NT2/D1 (cell line): ENCODE results near the gene SLC2A1.
A peak's percentile ranks its signal among the peaks of the same experiment; 100 is the strongest.

ENCODE experiments used
- DNase-seq: peaks from one replicate; pipeline ENCODE4 v3.0.0-alpha.2; 2011; ENCODE audit warnings: low read depth, low spot score
- H3K27me3 ChIP-seq: 2 replicates; pipeline ENCODE4 v1.6.0; 2011; ENCODE audit warnings: mild to moderate bottlenecking; ENCODE audit not compliant: insufficient read length, insufficient read depth
- H3K36me3 ChIP-seq: 2 replicates; pipeline ENCODE4 v1.6.1; 2011; ENCODE audit warnings: mild to moderate bottlenecking, low read length, mixed read lengths; ENCODE audit not compliant: insufficient read depth, insufficient read length
- H3K4me1 ChIP-seq: 2 replicates; pipeline ENCODE4 v1.5.1; 2011; ENCODE audit not compliant: insufficient read depth, insufficient read length
- H3K4me3 ChIP-seq: 2 replicates; pipeline ENCODE4 v1.5.1; 2011; ENCODE audit warnings: low read depth; ENCODE audit not compliant: insufficient read length
- H3K9ac ChIP-seq: 2 replicates; pipeline ENCODE4 v1.6.0; 2011; ENCODE audit warnings: low read depth; ENCODE audit not compliant: insufficient read length
- H3K9me3 ChIP-seq: 2 replicates; pipeline ENCODE4 v1.5.1; 2011; ENCODE audit warnings: mild to moderate bottlenecking, low read length; ENCODE audit not compliant: insufficient read depth
- SUZ12 ChIP-seq: IDR thresholded peaks from 2 replicates; pipeline ENCODE4 v1.6.1; 2011; ENCODE audit not compliant: insufficient read length, insufficient read depth; ENCODE audit errors: extremely low read depth
- YY1 ChIP-seq: IDR thresholded peaks from 2 replicates; pipeline ENCODE4 v1.6.1; 2011; ENCODE audit not compliant: insufficient read length, insufficient read depth
- ZNF274 ChIP-seq: IDR thresholded peaks from 2 replicates; pipeline ENCODE4 v1.6.1; 2011; ENCODE audit warnings: mild to moderate bottlenecking, low read depth, low read length

Gene SLC2A1

GRCh38 chr1:42949312-42950115 lies 9.2 kb downstream of the SLC2A1 start:
- Histone ChIP-seq H3K4me1 (peaks cover 39% of the 10 kb centered on the region), H3K9me3 (no peaks in the 10 kb centered on the region), H3K36me3 (peaks cover 88% of the 10 kb centered on the region), H3K4me3 (no peak overlapping the region), H3K9ac (no peak overlapping the region), H3K27me3 (no peaks in the 10 kb centered on the region)
- TF ChIP-seq ZNF274 (no peak), YY1 (no peak), SUZ12 (no peak)
- DNase-seq: no peak

- Histone ChIP-seq H3K36me3 (peaks cover 89% of the 10 kb centered on the region), H3K4me1 (peaks cover 37% of the 10 kb centered on the region)
- no peak for TF ChIP-seq SUZ12
- no peak for TF ChIP-seq YY1
- no peak for TF ChIP-seq ZNF274
These were observed 10.5 kb downstream of the SLC2A1 start for GRCh38 chr1:42947965-42948732.

GRCh38 chr1:42947117-42947516 lies 11.6 kb downstream of the SLC2A1 start:
- peaks cover 33% of the 10 kb centered on the region for H3K4me1 ChIP-seq
- peaks cover 89% of the 10 kb centered on the region for H3K36me3 ChIP-seq
- H3K4me3 ChIP-seq: no peak overlapping the region
- no peaks in the 10 kb centered on the region for H3K9me3 ChIP-seq
- H3K27me3 ChIP-seq: no peaks in the 10 kb centered on the region
- no peak for TF ChIP-seq SUZ12
- no peak for TF ChIP-seq YY1
- no peak for TF ChIP-seq ZNF274
- DNase-seq: no peak
- no peak overlapping the region for H3K9ac ChIP-seq

More at GRCh38 chr1:42947965-42948732, 10.5 kb downstream of the SLC2A1 start:
- Histone ChIP-seq H3K4me3 (no peak overlapping the region), H3K9me3 (no peaks in the 10 kb centered on the region), H3K9ac (no peak overlapping the region), H3K27me3 (no peaks in the 10 kb centered on the region)
- DNase-seq: no peak

GRCh38 chr1:42946120-42946898 lies 12.4 kb downstream of the SLC2A1 start:
- H3K27me3 ChIP-seq: no peaks in the 10 kb centered on the region
- H3K4me1 ChIP-seq: peaks cover 40% of the 10 kb centered on the region
- TF ChIP-seq ZNF274 (no peak), YY1 (no peak), SUZ12 (no peak)
- no peak for DNase-seq
- no peak overlapping the region for H3K9ac ChIP-seq
- H3K4me3 ChIP-seq: no peak overlapping the region
- H3K36me3 ChIP-seq: peaks cover 89% of the 10 kb centered on the region
- H3K9me3 ChIP-seq: no peaks in the 10 kb centered on the region

GRCh38 chr1:42945164-42945563 lies 13.5 kb downstream of the SLC2A1 start:
- no peaks in the 10 kb centered on the region for H3K9me3 ChIP-seq
- DNase-seq: no peak
- TF ChIP-seq ZNF274 (no peak), SUZ12 (no peak), YY1 (no peak)
- H3K9ac ChIP-seq: no peak overlapping the region
- H3K4me1 ChIP-seq: peaks cover 43% of the 10 kb centered on the region
- H3K4me3 ChIP-seq: no peak overlapping the region
- no peaks in the 10 kb centered on the region for H3K27me3 ChIP-seq
- peaks cover 91% of the 10 kb centered on the region for H3K36me3 ChIP-seq

GRCh38 chr1:42944246-42944928 lies 14.3 kb downstream of the SLC2A1 start:
- H3K4me1 ChIP-seq: peaks cover 39% of the 10 kb centered on the region
- no peak overlapping the region for H3K4me3 ChIP-seq
- TF ChIP-seq SUZ12: no peak
- no peak for TF ChIP-seq YY1
- TF ChIP-seq ZNF274: no peak
- H3K9me3 ChIP-seq: no peaks in the 10 kb centered on the region
- no peak for DNase-seq
- H3K9ac ChIP-seq: peak overlapping the region; percentile 29
- no peaks in the 10 kb centered on the region for H3K27me3 ChIP-seq
- peaks cover 92% of the 10 kb centered on the region for H3K36me3 ChIP-seq
